Gastrocnemius medialis (tissue), 4 donors: ENCODE data around the gene ARHGEF10L.

ENCODE experiments used
- POLR2A ChIP-seq, 2 donors: fragments of 450-650 bp; IDR thresholded peaks; one replicate each; pipeline ENCODE4 v1.6.1; 2017; ENCODE audit warnings: antibody characterized with exemption in 2 of 2, mild to moderate bottlenecking in 2 of 2, moderate library complexity in 2 of 2
- TF ChIP-seq, protein P1 (sequence below), 5 experiments: fragments of 450-650 bp in 3 of 5; fragments of 200-600 bp in 2 of 5; sonication (generic) in 2 of 5; IDR thresholded peaks in 4 of 5; conservative IDR thresholded peaks in 1 of 5; 1 replicate in 4 of 5; 2 replicates in 1 of 5; pipeline ENCODE4 v1.5.1; 2016 to 2019; ENCODE audit warnings: antibody characterized with exemption in 5 of 5, mild to moderate bottlenecking in 3 of 5, moderate library complexity in 3 of 5

- TF ChIP-seq, protein P1, sequence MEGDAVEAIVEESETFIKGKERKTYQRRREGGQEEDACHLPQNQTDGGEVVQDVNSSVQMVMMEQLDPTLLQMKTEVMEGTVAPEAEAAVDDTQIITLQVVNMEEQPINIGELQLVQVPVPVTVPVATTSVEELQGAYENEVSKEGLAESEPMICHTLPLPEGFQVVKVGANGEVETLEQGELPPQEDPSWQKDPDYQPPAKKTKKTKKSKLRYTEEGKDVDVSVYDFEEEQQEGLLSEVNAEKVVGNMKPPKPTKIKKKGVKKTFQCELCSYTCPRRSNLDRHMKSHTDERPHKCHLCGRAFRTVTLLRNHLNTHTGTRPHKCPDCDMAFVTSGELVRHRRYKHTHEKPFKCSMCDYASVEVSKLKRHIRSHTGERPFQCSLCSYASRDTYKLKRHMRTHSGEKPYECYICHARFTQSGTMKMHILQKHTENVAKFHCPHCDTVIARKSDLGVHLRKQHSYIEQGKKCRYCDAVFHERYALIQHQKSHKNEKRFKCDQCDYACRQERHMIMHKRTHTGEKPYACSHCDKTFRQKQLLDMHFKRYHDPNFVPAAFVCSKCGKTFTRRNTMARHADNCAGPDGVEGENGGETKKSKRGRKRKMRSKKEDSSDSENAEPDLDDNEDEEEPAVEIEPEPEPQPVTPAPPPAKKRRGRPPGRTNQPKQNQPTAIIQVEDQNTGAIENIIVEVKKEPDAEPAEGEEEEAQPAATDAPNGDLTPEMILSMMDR (IDR thresholded peaks at IDR 0.05 in 4 of 5, conservative IDR thresholded peaks at IDR 0.05 in 1 of 5): no peak
- no peak for TF ChIP-seq POLR2A (IDR thresholded peaks at IDR 0.05)
Measured at GRCh38 chr1:17635811-17636210, 96.3 kb downstream of the ARHGEF10L start.
